Measurements from ENCODE around the gene RFX3.

DNA sequence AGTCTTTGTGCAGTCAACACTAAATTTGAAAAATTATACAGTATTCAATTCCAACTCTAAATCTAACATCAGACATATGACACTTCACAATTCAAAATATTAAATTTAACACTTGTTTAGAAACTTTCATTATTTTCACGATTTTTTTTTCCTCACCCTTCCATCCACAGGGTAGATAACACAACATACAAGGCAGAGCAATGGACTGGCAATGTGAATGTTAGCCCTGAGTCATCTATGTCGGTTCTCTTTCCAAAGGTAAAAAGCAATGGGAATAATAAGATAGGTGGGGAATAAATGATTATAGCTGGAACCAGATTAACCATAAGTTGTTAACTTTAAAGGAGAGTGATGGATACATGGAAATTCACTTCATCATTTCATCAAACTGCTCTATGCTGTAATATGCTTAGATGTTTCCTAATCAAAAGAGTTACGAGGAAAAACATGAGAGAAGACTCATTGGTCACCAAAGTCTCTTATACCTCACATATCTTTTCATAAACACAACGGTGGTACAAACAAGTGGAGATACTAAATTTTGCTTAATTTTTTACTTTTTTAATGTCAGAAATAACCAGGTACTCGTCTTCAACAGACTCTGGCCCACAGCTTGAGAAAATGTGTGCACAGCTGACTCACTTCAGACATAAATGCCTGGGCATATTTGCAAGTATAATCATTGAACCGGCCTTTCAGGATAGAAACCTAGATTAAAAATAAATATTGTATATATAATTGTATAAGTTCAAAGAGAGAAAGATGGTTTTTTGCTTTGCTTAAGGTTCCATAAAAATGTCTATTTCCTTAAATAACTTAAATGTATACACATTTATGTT, 23.0 kb downstream of the RFX3 start:
- TF ChIP-seq, protein P1, sequence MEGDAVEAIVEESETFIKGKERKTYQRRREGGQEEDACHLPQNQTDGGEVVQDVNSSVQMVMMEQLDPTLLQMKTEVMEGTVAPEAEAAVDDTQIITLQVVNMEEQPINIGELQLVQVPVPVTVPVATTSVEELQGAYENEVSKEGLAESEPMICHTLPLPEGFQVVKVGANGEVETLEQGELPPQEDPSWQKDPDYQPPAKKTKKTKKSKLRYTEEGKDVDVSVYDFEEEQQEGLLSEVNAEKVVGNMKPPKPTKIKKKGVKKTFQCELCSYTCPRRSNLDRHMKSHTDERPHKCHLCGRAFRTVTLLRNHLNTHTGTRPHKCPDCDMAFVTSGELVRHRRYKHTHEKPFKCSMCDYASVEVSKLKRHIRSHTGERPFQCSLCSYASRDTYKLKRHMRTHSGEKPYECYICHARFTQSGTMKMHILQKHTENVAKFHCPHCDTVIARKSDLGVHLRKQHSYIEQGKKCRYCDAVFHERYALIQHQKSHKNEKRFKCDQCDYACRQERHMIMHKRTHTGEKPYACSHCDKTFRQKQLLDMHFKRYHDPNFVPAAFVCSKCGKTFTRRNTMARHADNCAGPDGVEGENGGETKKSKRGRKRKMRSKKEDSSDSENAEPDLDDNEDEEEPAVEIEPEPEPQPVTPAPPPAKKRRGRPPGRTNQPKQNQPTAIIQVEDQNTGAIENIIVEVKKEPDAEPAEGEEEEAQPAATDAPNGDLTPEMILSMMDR (IDR thresholded peaks at IDR 0.05; ENCODE audit: low read length): no peak
- TF ChIP-seq EZH2 (optimal IDR thresholded peaks at IDR 0.05; ENCODE audit: low read depth, low read length) (no peak), EZH2phosphoT487 (IDR thresholded peaks at IDR 0.05; ENCODE audit: low read length) (no peak)

All from MM.1S (cell line).